ENCODE measurements around the gene ABLIM2. TPM values are rescaled to one million over a fixed set of nuclear protein-coding genes. Genes with fewer than 3 reads are reported as not detected.
A peak's percentile ranks its signal among the peaks of the same experiment; 100 is the strongest.

Gene ABLIM2
- total RNA-seq, 2 donors from 2014 or later: 6.0 to 20.8 TPM

DNA sequence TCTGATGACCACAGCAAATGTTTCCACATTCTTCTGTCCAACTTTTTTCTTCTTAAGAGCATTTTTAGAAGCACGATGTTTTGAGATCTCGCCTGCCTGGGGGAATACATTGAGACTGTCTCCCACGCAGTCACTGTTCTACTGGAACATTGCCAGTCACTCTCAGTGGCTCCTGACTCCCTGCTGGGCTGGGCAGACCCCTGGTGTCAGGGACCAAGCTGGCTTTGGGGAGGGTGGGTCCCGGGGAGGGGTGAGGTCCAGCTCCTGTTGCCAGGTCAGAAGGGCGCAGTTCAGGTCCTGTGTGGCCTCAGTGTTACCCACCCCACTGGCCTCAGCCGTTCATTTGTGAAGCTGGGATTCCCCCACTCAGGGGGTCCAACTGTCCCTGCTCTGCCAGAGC is 18.9 kb upstream of the ABLIM2 start:
- Histone ChIP-seq H3K9me3 (no peaks in the 10 kb centered on the region), H3K27me3 (no peaks in the 10 kb centered on the region), H3K4me1 (peaks cover 12% of the 10 kb centered on the region), H3K4me3 (no peak overlapping the region), H3K27ac (no peak overlapping the region), H3K36me3 (replicated peaks in 1 of 2; ENCODE audit: insufficient read depth in 1 of 2, low read depth in 2 of 2) (no peaks in the 10 kb centered on the region)
- DNase-seq (no peak), ATAC-seq (no peak)
- 61 to 64% methylated on average over 6 of the region's 6 CpGs for WGBS, 2 donors
- no peak for TF ChIP-seq POLR2A (IDR thresholded peaks at IDR 0.05)
- TF ChIP-seq, protein P1, sequence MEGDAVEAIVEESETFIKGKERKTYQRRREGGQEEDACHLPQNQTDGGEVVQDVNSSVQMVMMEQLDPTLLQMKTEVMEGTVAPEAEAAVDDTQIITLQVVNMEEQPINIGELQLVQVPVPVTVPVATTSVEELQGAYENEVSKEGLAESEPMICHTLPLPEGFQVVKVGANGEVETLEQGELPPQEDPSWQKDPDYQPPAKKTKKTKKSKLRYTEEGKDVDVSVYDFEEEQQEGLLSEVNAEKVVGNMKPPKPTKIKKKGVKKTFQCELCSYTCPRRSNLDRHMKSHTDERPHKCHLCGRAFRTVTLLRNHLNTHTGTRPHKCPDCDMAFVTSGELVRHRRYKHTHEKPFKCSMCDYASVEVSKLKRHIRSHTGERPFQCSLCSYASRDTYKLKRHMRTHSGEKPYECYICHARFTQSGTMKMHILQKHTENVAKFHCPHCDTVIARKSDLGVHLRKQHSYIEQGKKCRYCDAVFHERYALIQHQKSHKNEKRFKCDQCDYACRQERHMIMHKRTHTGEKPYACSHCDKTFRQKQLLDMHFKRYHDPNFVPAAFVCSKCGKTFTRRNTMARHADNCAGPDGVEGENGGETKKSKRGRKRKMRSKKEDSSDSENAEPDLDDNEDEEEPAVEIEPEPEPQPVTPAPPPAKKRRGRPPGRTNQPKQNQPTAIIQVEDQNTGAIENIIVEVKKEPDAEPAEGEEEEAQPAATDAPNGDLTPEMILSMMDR (IDR thresholded peaks at IDR 0.05): no peak
- intact Hi-C loops (cut with DNase I): loop anchor here (5.0 to 10.0 kb wide), 2 partner anchors 60 to 227 kb away; no protein-coding TSS in a partner anchor

DNA sequence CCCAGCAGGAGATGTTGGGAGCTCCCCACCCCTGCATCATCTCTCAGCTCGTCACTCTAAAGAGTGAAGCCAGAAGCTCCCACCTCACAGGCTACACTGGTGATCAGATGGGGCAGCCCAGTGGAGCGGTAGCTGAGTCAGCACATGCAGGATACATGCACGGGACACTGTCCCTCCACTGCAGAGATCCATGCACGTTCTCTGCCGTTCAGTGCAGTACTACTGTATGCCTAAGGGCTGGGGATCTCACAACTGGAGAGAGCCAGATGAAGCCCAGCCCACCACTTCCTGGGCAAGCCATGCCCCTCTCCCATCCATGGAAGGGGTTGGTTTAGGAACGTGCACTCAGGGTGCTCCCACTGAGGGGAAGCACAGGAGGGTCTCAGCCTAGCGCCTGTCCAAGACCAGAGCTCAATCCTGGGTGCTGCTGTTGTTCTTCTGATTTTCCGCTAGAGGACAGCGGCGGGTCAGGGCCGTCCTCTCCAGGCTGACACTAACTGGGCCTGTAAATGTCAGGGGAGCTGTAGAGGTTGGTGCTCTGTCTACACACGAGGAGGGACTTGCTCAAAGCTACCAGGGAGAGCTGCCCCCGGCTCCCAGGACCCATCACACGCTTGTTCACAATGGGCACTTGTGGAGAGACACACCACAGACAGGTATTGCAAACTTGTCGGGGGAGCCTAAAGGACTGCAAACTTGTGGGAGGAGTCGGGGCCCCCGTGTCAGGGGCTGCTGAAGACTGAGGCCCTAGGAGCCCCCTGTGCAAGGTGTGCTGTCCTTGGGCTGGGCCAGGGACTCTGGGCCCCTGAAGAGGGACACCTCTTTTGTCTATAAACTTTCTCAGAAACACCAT is 18.2 kb upstream of the ABLIM2 start:
- Histone ChIP-seq H3K9me3 (no peaks in the 10 kb centered on the region), H3K36me3 (replicated peaks in 1 of 2; ENCODE audit: insufficient read depth in 1 of 2, low read depth in 2 of 2) (no peaks in the 10 kb centered on the region), H3K27ac (no peak overlapping the region), H3K4me1 (peaks cover 7% of the 10 kb centered on the region), H3K27me3 (no peaks in the 10 kb centered on the region), H3K4me3 (no peak overlapping the region)
- WGBS, 2 donors: 29 to 38% methylated on average over 15 to 17 of the region's 17 CpGs
- intact Hi-C loops (cut with DNase I): loop anchor here (5.0 to 10.0 kb wide), 2 partner anchors 61 to 228 kb away; no protein-coding TSS in a partner anchor
- peak; percentile 82 for ATAC-seq
- DNase-seq: peak; percentile 54 to 71 (median 69)
- TF ChIP-seq, protein P1 (IDR thresholded peaks at IDR 0.05): peak; percentile 68 to 88 (median 78)
- no peak for TF ChIP-seq POLR2A (IDR thresholded peaks at IDR 0.05)

DNA sequence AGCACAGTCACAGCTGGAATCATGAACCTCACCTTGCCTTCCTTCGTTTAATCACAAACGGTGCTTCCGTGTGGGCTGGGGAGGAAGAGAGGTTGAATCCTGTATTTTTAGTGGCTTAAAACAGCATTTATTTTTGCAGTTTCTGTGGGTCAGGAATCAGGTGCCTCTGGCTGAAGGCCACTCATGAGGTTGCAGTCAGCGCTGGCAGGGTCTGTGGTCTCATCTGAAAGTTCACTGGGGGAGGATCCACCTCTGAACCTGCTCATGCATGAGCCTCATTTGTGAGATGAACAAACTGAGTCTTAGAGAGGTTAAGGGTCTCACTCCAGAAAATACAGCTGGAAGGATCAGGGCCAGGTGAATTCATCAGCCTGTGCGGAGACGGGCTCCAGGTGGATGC is 17.1 kb upstream of the ABLIM2 start:
- WGBS, 2 donors: 80 to 82% methylated on average over 6 of the region's 6 CpGs
- DNase-seq (no peak), ATAC-seq (no peak)
- no peak overlapping the region for H3K27ac ChIP-seq
- intact Hi-C loops (cut with DNase I): loop anchor here (5.0 to 10.0 kb wide), 2 partner anchors 62 to 229 kb away; no protein-coding TSS in a partner anchor
- TF ChIP-seq, protein P1 (IDR thresholded peaks at IDR 0.05): no peak
- TF ChIP-seq POLR2A (IDR thresholded peaks at IDR 0.05): no peak
- H3K9me3 ChIP-seq: no peaks in the 10 kb centered on the region
- no peaks in the 10 kb centered on the region for H3K36me3 ChIP-seq (replicated peaks in 1 of 2; ENCODE audit: insufficient read depth in 1 of 2, low read depth in 2 of 2)
- H3K4me3 ChIP-seq: no peak overlapping the region
- H3K27me3 ChIP-seq: no peaks in the 10 kb centered on the region
- H3K4me1 ChIP-seq: no peaks in the 10 kb centered on the region

DNA sequence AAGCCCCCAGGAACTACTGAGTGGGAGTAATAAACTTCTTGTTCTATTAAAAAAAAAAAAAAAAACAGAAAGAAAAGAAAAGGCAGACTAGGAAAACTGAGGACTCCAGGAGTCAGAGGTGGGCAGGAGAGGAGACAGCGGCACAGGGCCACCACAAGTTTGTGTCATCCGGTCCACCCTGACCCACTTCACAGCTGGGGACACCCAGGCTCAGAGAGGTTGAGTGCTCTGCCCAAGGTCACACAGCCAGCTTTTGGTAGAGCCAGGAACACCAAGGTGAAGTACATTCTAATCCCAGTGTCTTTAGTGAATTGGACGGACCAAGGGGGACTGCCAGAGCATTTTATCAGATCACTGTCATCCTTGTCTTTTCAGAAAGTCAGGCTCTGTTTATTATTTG is 16.4 kb upstream of the ABLIM2 start:
- TF ChIP-seq, protein P1 (IDR thresholded peaks at IDR 0.05): no peak
- no peak for TF ChIP-seq POLR2A (IDR thresholded peaks at IDR 0.05)
- 78 to 81% methylated on average over 3 of the region's 3 CpGs for WGBS, 2 donors
- H3K4me1 ChIP-seq: no peaks in the 10 kb centered on the region
- DNase-seq (no peak), ATAC-seq (no peak)
- H3K36me3 ChIP-seq (replicated peaks in 1 of 2; ENCODE audit: insufficient read depth in 1 of 2, low read depth in 2 of 2): no peaks in the 10 kb centered on the region
- no peak overlapping the region for H3K27ac ChIP-seq
- no peaks in the 10 kb centered on the region for H3K27me3 ChIP-seq
- no peak overlapping the region for H3K4me3 ChIP-seq
- intact Hi-C loops (cut with DNase I): loop anchor here (5.0 to 10.0 kb wide), 2 partner anchors 62 to 230 kb away; no protein-coding TSS in a partner anchor
- H3K9me3 ChIP-seq: no peaks in the 10 kb centered on the region

Measured in body of pancreas (tissue), 4 donors.